HG03039 (cell line): ENCODE data around the gene FSTL5.
"Not testable (repeated sequence)": the region's sequence is repeated elsewhere in the genome, so short reads cannot be mapped to it uniquely, and the experiment has no call there.

ENCODE experiments used
- ATAC-seq: cut with Tn5 transposase; IDR thresholded peaks from one replicate; pipeline ENCODE4 v1.9.1; 2021; ENCODE audit warnings: mild to moderate bottlenecking, moderate library complexity; ENCODE audit not compliant: unreplicated experiment

FSTL5 gene

GRCh38 chr4:161856711-161857326 is 307.0 kb downstream of the FSTL5 start:
- no peak for ATAC-seq

GRCh38 chr4:161850631-161851030 is 313.2 kb downstream of the FSTL5 start:
- ATAC-seq: no peak

GRCh38 chr4:161841759-161842158 is 322.0 kb downstream of the FSTL5 start:
- no peak for ATAC-seq

GRCh38 chr4:161829591-161829990 is 334.2 kb downstream of the FSTL5 start:
- ATAC-seq: no peak

GRCh38 chr4:161828061-161828460 is 335.7 kb downstream of the FSTL5 start:
- no peak for ATAC-seq

- no peak for ATAC-seq
These were observed 336.8 kb downstream of the FSTL5 start for GRCh38 chr4:161827013-161827412.

GRCh38 chr4:161823450-161823849 is 340.4 kb downstream of the FSTL5 start:
- ATAC-seq: no peak

- ATAC-seq: no peak
These were observed 341.6 kb downstream of the FSTL5 start for GRCh38 chr4:161822174-161822573.

GRCh38 chr4:161817914-161818313 is 345.9 kb downstream of the FSTL5 start:
- no peak for ATAC-seq

GRCh38 chr4:161816958-161817357 is 346.8 kb downstream of the FSTL5 start:
- no peak for ATAC-seq

GRCh38 chr4:161815841-161816240 is 348.0 kb downstream of the FSTL5 start:
- no peak for ATAC-seq

GRCh38 chr4:161813889-161814288 is 349.9 kb downstream of the FSTL5 start:
- ATAC-seq: no peak

GRCh38 chr4:161813389-161813788 is 350.4 kb downstream of the FSTL5 start:
- no peak for ATAC-seq

GRCh38 chr4:161803171-161803570 is 360.6 kb downstream of the FSTL5 start:
- no peak for ATAC-seq

GRCh38 chr4:161799710-161800109 is 364.1 kb downstream of the FSTL5 start:
- ATAC-seq: no peak

- ATAC-seq: no peak
These were observed 370.8 kb downstream of the FSTL5 start for GRCh38 chr4:161792991-161793390.

- ATAC-seq: no peak
These were observed 371.8 kb downstream of the FSTL5 start for GRCh38 chr4:161791796-161792556.

GRCh38 chr4:161767116-161767515 is 396.7 kb downstream of the FSTL5 start:
- no peak for ATAC-seq

GRCh38 chr4:161762796-161763195 is 401.0 kb downstream of the FSTL5 start:
- no peak for ATAC-seq

- no peak for ATAC-seq
These were observed 403.8 kb downstream of the FSTL5 start for GRCh38 chr4:161760008-161760407.

- not testable (repeated sequence) for ATAC-seq
These were observed 405.4 kb downstream of the FSTL5 start for GRCh38 chr4:161758412-161758811.

- ATAC-seq: no peak
These were observed 434.9 kb downstream of the FSTL5 start for GRCh38 chr4:161728929-161729328.

GRCh38 chr4:161721947-161722346 is 441.9 kb downstream of the FSTL5 start:
- ATAC-seq: no peak
